ENCODE data around the gene FZD4. TPM values are rescaled to one million over a fixed set of nuclear protein-coding genes. Genes with fewer than 3 reads are reported as not detected.

Gene FZD4
- total and polyA plus RNA-seq, 10 of the 15 experiments (the other 5 are each of a cell fraction or from before 2014, with no cell fraction given), result under 0.01 to 0.13 (median 0.01) TPM; not detected in 6

- ChIA-PET RAD21 (ENCODE audit: unreplicated experiment) (no interaction called here), CTCF (no interaction called here), POLR2A (no interaction called here), SMC1A (ENCODE audit: uncharacterized antibody, unreplicated experiment) (interaction anchor here (1.4 kb wide), 1 partner anchor 10 kb away, joined by 3 read pairs; no protein-coding TSS in a partner anchor)
- Histone ChIP-seq H3K4me1 (ENCODE audit: control insufficient read depth, insufficient read depth, low read length) (no peaks in the 10 kb centered on the region), H3K4me2 (ENCODE audit: control insufficient read depth, insufficient read depth) (no peak overlapping the region), H3K9me3 (replicated peaks; ENCODE audit: control insufficient read depth, insufficient read depth, low read length) (no peaks in the 10 kb centered on the region), H4K20me1 (ENCODE audit: control insufficient read depth, insufficient read depth) (no peaks in the 10 kb centered on the region), H3K36me3 (ENCODE audit: control insufficient read depth in 2 of 2, insufficient read depth in 2 of 2, low read length in 1 of 2) (no peaks in the 10 kb centered on the region), H2AFZ (ENCODE audit: control insufficient read depth, low read depth, low read length) (no peak overlapping the region), H3K27ac (ENCODE audit: control insufficient read depth, insufficient read depth) (no peak overlapping the region), H3K79me2 (ENCODE audit: control insufficient read depth, insufficient read depth, low read length) (no peaks in the 10 kb centered on the region), H3K9ac (ENCODE audit: control insufficient read depth, insufficient read depth, low read length) (no peak overlapping the region), H3K27me3 (replicated peaks in 1 of 2; ENCODE audit: control insufficient read depth in 2 of 2, insufficient read depth in 2 of 2, low read length in 1 of 2) (no peaks in the 10 kb centered on the region; a peak in 1 of 4 replicates), H3K4me3 (no peak overlapping the region)
- intact Hi-C loops (cut with micrococcal nuclease; ENCODE audit: unreplicated experiment) (no loop called here), in situ Hi-C loops (cut with MboI) (no loop called here)
- TF ChIP-seq ESRRA (IDR thresholded peaks at IDR 0.05; ENCODE audit: low read length) (no peak), KDM1A (IDR thresholded peaks at IDR 0.05; ENCODE audit: borderline replicate concordance) (no peak), MEF2B (IDR thresholded peaks at IDR 0.05; ENCODE audit: partially characterized antibody, poor library complexity, severe bottlenecking) (no peak), SRF (IDR thresholded peaks at IDR 0.05; ENCODE audit: low read depth in 2 of 2, low read length in 2 of 2) (no peak), KAT2A (conservative IDR thresholded peaks at IDR 0.05; ENCODE audit: control insufficient read depth, low read depth, low read length) (no peak), RAD21 (IDR thresholded peaks at IDR 0.05; ENCODE audit: insufficient read depth, low read depth, low read length) (no peak), PAX8 (IDR thresholded peaks at IDR 0.05) (no peak), PKNOX1 (IDR thresholded peaks at IDR 0.05) (no peak), MTA2 (IDR thresholded peaks at IDR 0.05; ENCODE audit: low read depth) (no peak), NBN (IDR thresholded peaks at IDR 0.05) (no peak), IKZF1 (conservative IDR thresholded peaks at IDR 0.05) (no peak), YBX1 (IDR thresholded peaks at IDR 0.05) (no peak), CHD2 (IDR thresholded peaks at IDR 0.05; ENCODE audit: borderline replicate concordance, low read depth, low read length) (no peak), MAX (IDR thresholded peaks at IDR 0.05; ENCODE audit: low read depth, low read length) (no peak), EGR1 (IDR thresholded peaks at IDR 0.05; ENCODE audit: borderline replicate concordance in 1 of 2, low read depth in 2 of 2, low read length in 2 of 2) (no peak), SMC3 (IDR thresholded peaks at IDR 0.05; ENCODE audit: borderline replicate concordance, low read length) (no peak), ZNF687 (IDR thresholded peaks at IDR 0.05) (no peak), JUNB (IDR thresholded peaks at IDR 0.05) (no peak), KLF5 (IDR thresholded peaks at IDR 0.05; ENCODE audit: partially characterized antibody) (no peak), RFX5 (IDR thresholded peaks at IDR 0.05; ENCODE audit: low read depth, low read length) (no peak)
- no peak for ATAC-seq
- FAIRE-seq, result no peak
- no TSS peak for BruUV-seq (replicated peaks)
- no peak for DNase-seq (ENCODE audit: low read depth, low spot score)
- 27% methylated on average over 3 of the region's 3 CpGs for WGBS (ENCODE audit: insufficient coverage, insufficient replicate concordance, low lambda C conversion rate, missing lambda C conversion rate)
Observed at GRCh38 chr11:86901599-86901998, 53.6 kb downstream of the FZD4 start.

All from GM12878 (cell line).